HCT116 (cell line): Measurements from ENCODE around the gene ASPHD1. TPM values are rescaled to one million over a fixed set of nuclear protein-coding genes. Genes with fewer than 3 reads are reported as not detected.
"Not testable (repeated sequence)": the region's sequence is repeated elsewhere in the genome, so short reads cannot be mapped to it uniquely, and the experiment has no call there.

ENCODE experiments used
- ATAC-seq: fragments of 200-7000 bp; cut with Tn5 transposase; 2 replicates; pipeline ENCODE4 v1.9.1; 2020; ENCODE audit warnings: mild to moderate bottlenecking, moderate library complexity
- BruUV-seq: library from RNA; stranded (reverse); fragments of 400-500 nt; replicated peaks from 2 replicates; lab custom pipeline; 2021; lab: Mats Ljungman, UMichigan
- CTCF ChIA-PET: fragments of 300-600 bp; sonication (Branson Sonifier 250); formaldehyde crosslinking; loops from one replicate; lab custom pipeline; 2021; ENCODE audit warnings: antibody characterized with exemption; lab: Charles Lee
- POLR2A ChIA-PET: fragments of 300-600, 350-600 bp; sonication (Branson Sonifier 250); formaldehyde crosslinking; loops from one replicate; lab custom pipeline; 2021; ENCODE audit warnings: antibody characterized with exemption; lab: Charles Lee
- RAD21 ChIA-PET, 2 experiments: fragments of 300-600 bp; sonication (Branson Sonifier 250); formaldehyde crosslinking; loops; one replicate each; lab custom pipeline; 2023; ENCODE audit warnings: low total read pairs in 2 of 2; ENCODE audit not compliant: uncharacterized antibody in 2 of 2, unreplicated experiment in 2 of 2, low non-redundant PET in 1 of 2; lab: Charles Lee
- DNase-seq: peaks from one replicate; pipeline ENCODE4 v3.0.0-alpha.2; 2010; ENCODE audit warnings: low read depth, low spot score
- H2AFZ ChIP-seq: fragments of 200-600 bp; shearing (Covaris generic), sonication (generic); 2 replicates; pipeline ENCODE4 v1.6.1; 2017; ENCODE audit warnings: low read depth, mixed run types, mixed read lengths, antibody characterized with exemption, low read length; ENCODE audit not compliant: poor library complexity, severe bottlenecking
- H3K27ac ChIP-seq: 2 replicates; pipeline ENCODE4 v1.5.1; 2012; ENCODE audit warnings: low read depth, low read length
- H3K27me3 ChIP-seq: fragments of 200-600 bp; sonication (generic); 2 replicates; pipeline ENCODE4 v1.6.1; 2016; ENCODE audit warnings: mixed run types, low read length, mixed read lengths; ENCODE audit not compliant: insufficient read depth
- H3K36me3 ChIP-seq, 2 experiments: fragments of 200-500 bp in 1 of 2; fragments of 200-600 bp in 1 of 2; sonication (Bioruptor generic) in 1 of 2; sonication (generic) in 1 of 2; 2 replicates each; pipeline versions ENCODE4 v1.5.1 to v1.6.1; 2014 to 2016; ENCODE audit warnings: low read length in 2 of 2, inconsistent platforms in 1 of 2, mixed read lengths in 1 of 2, mixed run types in 1 of 2; ENCODE audit not compliant: insufficient read depth in 2 of 2, control insufficient read depth in 1 of 2
- H3K4me1 ChIP-seq, 2 experiments: fragments of 200-600 bp in 1 of 2; sonication (generic) in 1 of 2; 2 replicates each; pipeline versions ENCODE4 v1.5.1 to v1.6.1; 2012 to 2017; ENCODE audit warnings: low read length in 2 of 2, inconsistent platforms in 1 of 2, mild to moderate bottlenecking in 1 of 2, mixed read lengths in 1 of 2, mixed run types in 1 of 2, moderate library complexity in 1 of 2; ENCODE audit not compliant: insufficient read depth in 2 of 2, control insufficient read depth in 1 of 2
- H3K4me2 ChIP-seq: fragments of 200-600 bp; sonication (generic); 2 replicates; pipeline ENCODE4 v1.6.1; 2017; ENCODE audit warnings: mixed run types, low read length, mixed read lengths
- H3K4me3 ChIP-seq, 2 experiments: fragments of 200-600 bp in 1 of 2; sonication (generic) in 1 of 2; replicated peaks in 1 of 2; 2 replicates each; pipeline ENCODE4 v1.5.1; 2011 to 2016; ENCODE audit warnings: low read length in 2 of 2, control low read depth in 1 of 2, low read depth in 1 of 2, mild to moderate bottlenecking in 1 of 2, mixed read lengths in 1 of 2, mixed run types in 1 of 2
- H3K79me2 ChIP-seq: fragments of 200-600 bp; sonication (generic); 2 replicates; pipeline ENCODE4 v1.6.1; 2017; ENCODE audit warnings: mild to moderate bottlenecking, mixed run types, low read length, moderate library complexity, mixed read lengths; ENCODE audit not compliant: insufficient read depth
- H3K9ac ChIP-seq: fragments of 200-600 bp; sonication (generic); 2 replicates; pipeline ENCODE4 v1.6.1; 2016; ENCODE audit warnings: low read length, mixed read lengths
- H3K9me2 ChIP-seq: fragments of 200-600 bp; sonication (generic), shearing (Covaris generic); 2 replicates; pipeline ENCODE4 v1.6.1; 2017; ENCODE audit warnings: mixed run types, mild to moderate bottlenecking, moderate library complexity; ENCODE audit not compliant: insufficient read depth
- H3K9me3 ChIP-seq, 2 experiments: fragments of 200-500 bp in 1 of 2; fragments of 200-600 bp in 1 of 2; sonication (Bioruptor generic) in 1 of 2; sonication (generic) in 1 of 2; 2 replicates each; pipeline ENCODE4 v1.6.1; 2014 to 2017; ENCODE audit warnings: low read length in 2 of 2, mixed read lengths in 2 of 2, inconsistent platforms in 1 of 2, low read depth in 1 of 2, mild to moderate bottlenecking in 1 of 2, mixed run types in 1 of 2, moderate library complexity in 1 of 2; ENCODE audit not compliant: control insufficient read depth in 1 of 2, insufficient read depth in 1 of 2
- H4K20me1 ChIP-seq: fragments of 200-600 bp; sonication (generic), shearing (Covaris generic); 2 replicates; pipeline ENCODE4 v1.6.1; 2017; ENCODE audit warnings: mixed run types, mild to moderate bottlenecking, moderate library complexity; ENCODE audit not compliant: insufficient read depth
- EGR1 ChIP-seq: IDR thresholded peaks from 2 replicates; pipeline ENCODE4 v1.6.1; 2012; ENCODE audit warnings: low read depth
- EZH2phosphoT487 ChIP-seq: fragments of 200-600 bp; IDR thresholded peaks from 2 replicates; pipeline ENCODE4 v1.6.1; 2018; ENCODE audit warnings: antibody characterized with exemption, borderline replicate concordance
- JUND ChIP-seq: IDR thresholded peaks from 2 replicates; pipeline ENCODE4 v1.6.1; 2012
- SIN3A ChIP-seq: IDR thresholded peaks from 2 replicates; pipeline ENCODE4 v1.6.1; 2012; ENCODE audit warnings: low read depth
- SP1 ChIP-seq: IDR thresholded peaks from 2 replicates; pipeline ENCODE4 v1.6.1; 2012; ENCODE audit warnings: low read depth
- YY1 ChIP-seq: IDR thresholded peaks from 2 replicates; pipeline ENCODE4 v1.6.1; 2011; ENCODE audit warnings: low read length, low read depth, moderate library complexity, mild to moderate bottlenecking; ENCODE audit not compliant: insufficient replicate concordance; ENCODE audit errors: extremely low read depth
- intact Hi-C: fragments of 100-400 bp; cut with micrococcal nuclease; formaldehyde crosslinking; loops from 2 replicates; pipeline ENCODE4 v1.10.0; 2022
- total RNA-seq: library from RNA; stranded (reverse); gene quantifications from one replicate; pipeline ENCODE4 v1.2.1, GENCODE V29; 2021; ENCODE audit not compliant: unreplicated experiment
- TF ChIP-seq, protein P1 (sequence below): IDR thresholded peaks from 2 replicates; pipeline ENCODE4 v1.6.1; 2012
- TF ChIP-seq, protein P2 (sequence below): IDR thresholded peaks from 2 replicates; pipeline ENCODE4 v1.6.1; 2012
- TF ChIP-seq, protein P3 (sequence below): IDR thresholded peaks from 2 replicates; pipeline ENCODE4 v1.6.1; 2012; ENCODE audit warnings: low read depth
- TF ChIP-seq, protein P4 (sequence below): IDR thresholded peaks from 2 replicates; pipeline ENCODE4 v1.6.1; 2011; ENCODE audit warnings: mild to moderate bottlenecking, low read length, moderate library complexity; ENCODE audit not compliant: insufficient replicate concordance; ENCODE audit errors: extremely low read depth

Gene ASPHD1
- total RNA-seq, 1 experiment from 2014 or later: 18.4 TPM

DNA sequence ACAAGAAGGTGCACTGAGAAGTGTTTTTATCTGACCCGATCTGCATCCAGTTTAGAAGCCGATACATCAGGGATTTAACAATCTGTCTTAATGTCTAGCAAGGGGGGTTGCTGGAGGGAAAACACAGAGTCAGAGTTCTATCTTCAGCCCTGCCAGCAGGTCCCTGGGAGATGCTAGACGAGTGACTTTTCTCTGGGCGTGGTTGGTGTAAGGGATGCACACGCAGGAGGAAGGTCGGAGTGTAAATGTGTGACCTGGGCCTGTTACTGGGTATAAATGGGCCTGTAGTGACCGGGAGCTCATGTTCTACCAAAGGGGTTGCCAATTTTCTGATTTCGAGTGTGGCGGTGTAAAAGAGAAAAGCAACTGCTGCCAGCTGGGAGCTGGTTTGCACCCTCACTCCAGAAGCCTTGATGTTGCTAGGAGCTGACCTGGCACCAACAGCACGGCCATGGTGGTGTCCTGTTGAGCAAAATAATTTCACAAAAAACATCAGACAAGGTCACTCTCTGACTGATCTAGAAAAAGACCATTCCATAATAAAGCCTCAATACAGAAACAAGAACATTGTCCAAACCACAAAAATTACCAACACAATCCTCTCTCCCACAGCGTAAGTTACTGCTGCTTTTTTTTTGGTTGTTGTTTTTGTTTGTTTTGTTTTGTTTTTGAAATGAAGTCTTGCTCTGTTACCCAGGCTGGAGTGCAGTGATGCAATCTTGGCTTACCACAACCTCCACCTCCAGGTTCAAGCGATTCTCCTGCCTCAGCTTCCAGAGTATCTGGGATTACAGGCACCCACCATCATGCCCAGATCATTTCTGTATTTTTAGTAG is 27.0 kb downstream of the ASPHD1 start (continued):
- TF ChIP-seq, protein P1, sequence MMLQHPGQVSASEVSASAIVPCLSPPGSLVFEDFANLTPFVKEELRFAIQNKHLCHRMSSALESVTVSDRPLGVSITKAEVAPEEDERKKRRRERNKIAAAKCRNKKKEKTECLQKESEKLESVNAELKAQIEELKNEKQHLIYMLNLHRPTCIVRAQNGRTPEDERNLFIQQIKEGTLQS: no peak
- TF ChIP-seq JUND: no peak
- no peak for TF ChIP-seq EZH2phosphoT487
- no peak for TF ChIP-seq SIN3A
- TF ChIP-seq SP1: no peak

DNA sequence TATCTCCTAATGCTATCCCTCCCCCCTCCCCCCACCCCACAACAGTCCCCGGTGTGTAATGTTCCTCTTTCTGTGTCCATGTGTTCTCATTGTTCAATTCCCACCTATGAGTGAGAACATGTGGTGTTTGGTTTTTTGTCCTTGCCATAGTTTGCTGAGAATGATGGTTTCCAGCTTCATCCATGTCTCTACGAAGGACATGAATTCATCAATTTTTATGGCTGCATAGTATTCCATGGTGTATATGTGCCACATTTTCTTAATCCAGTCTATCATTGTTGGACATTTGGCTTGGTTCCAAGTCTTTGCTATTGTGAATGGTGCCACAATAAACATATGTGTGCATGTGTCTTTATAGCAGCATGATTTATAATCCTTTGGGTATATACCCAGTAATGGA is 31.5 kb downstream of the ASPHD1 start:
- H3K27me3 ChIP-seq, BruUV-seq, H4K20me1 ChIP-seq, CTCF ChIA-PET, H3K9ac ChIP-seq, POLR2A ChIA-PET, H3K4me3 ChIP-seq, H3K36me3 ChIP-seq, H3K4me2 ChIP-seq, intact Hi-C loops, H3K79me2 ChIP-seq, H3K9me3 ChIP-seq, RAD21 ChIA-PET, DNase-seq, H3K27ac ChIP-seq, H3K4me1 ChIP-seq, H2AFZ ChIP-seq, H3K9me2 ChIP-seq, ATAC-seq: not testable (repeated sequence)

DNA sequence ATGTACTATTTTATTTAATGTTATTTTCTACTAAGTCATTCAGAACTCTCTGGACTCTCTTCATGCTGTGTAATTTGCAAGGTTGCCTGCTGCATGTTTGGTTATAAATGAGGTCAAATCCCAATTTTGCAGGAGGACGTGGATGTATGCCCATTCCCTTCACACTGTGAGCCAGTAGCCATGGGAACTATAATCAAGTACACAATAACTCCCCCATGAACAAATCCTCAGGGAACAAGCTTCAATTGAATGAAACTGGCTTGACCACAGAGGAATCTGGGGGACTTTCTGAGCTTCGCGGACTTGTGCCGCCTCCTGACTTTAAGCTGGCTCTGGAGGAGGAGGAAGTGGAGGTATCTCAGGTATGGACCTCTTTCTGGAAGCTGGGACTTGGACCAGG is 40.4 kb downstream of the ASPHD1 start:
- DNase-seq (no peak), ATAC-seq (no peak)
- Histone ChIP-seq H3K9me2 (no peaks in the 10 kb centered on the region), H3K4me2 (no peak overlapping the region), H2AFZ (no peak overlapping the region), H3K27me3 (no peaks in the 10 kb centered on the region), H4K20me1 (no peaks in the 10 kb centered on the region), H3K9ac (no peak overlapping the region), H3K79me2 (no peaks in the 10 kb centered on the region), H3K27ac (no peak overlapping the region), H3K36me3 (no peaks in the 10 kb centered on the region), H3K9me3 (no peaks in the 10 kb centered on the region), H3K4me1 (peaks cover 25 to 33% of the 10 kb centered on the region in 2 experiments), H3K4me3 (no peak overlapping the region)
- intact Hi-C loops: no loop called here
- ChIA-PET CTCF (no interaction called here), POLR2A (no interaction called here), RAD21 (no interaction called here)
- BruUV-seq: no TSS peak
- no peak for TF ChIP-seq EGR1
- TF ChIP-seq, protein P2, sequence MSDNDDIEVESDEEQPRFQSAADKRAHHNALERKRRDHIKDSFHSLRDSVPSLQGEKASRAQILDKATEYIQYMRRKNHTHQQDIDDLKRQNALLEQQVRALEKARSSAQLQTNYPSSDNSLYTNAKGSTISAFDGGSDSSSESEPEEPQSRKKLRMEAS: no peak
- TF ChIP-seq, protein P1: no peak
- TF ChIP-seq, protein P3, sequence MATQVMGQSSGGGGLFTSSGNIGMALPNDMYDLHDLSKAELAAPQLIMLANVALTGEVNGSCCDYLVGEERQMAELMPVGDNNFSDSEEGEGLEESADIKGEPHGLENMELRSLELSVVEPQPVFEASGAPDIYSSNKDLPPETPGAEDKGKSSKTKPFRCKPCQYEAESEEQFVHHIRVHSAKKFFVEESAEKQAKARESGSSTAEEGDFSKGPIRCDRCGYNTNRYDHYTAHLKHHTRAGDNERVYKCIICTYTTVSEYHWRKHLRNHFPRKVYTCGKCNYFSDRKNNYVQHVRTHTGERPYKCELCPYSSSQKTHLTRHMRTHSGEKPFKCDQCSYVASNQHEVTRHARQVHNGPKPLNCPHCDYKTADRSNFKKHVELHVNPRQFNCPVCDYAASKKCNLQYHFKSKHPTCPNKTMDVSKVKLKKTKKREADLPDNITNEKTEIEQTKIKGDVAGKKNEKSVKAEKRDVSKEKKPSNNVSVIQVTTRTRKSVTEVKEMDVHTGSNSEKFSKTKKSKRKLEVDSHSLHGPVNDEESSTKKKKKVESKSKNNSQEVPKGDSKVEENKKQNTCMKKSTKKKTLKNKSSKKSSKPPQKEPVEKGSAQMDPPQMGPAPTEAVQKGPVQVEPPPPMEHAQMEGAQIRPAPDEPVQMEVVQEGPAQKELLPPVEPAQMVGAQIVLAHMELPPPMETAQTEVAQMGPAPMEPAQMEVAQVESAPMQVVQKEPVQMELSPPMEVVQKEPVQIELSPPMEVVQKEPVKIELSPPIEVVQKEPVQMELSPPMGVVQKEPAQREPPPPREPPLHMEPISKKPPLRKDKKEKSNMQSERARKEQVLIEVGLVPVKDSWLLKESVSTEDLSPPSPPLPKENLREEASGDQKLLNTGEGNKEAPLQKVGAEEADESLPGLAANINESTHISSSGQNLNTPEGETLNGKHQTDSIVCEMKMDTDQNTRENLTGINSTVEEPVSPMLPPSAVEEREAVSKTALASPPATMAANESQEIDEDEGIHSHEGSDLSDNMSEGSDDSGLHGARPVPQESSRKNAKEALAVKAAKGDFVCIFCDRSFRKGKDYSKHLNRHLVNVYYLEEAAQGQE: no peak
- TF ChIP-seq, protein P4, sequence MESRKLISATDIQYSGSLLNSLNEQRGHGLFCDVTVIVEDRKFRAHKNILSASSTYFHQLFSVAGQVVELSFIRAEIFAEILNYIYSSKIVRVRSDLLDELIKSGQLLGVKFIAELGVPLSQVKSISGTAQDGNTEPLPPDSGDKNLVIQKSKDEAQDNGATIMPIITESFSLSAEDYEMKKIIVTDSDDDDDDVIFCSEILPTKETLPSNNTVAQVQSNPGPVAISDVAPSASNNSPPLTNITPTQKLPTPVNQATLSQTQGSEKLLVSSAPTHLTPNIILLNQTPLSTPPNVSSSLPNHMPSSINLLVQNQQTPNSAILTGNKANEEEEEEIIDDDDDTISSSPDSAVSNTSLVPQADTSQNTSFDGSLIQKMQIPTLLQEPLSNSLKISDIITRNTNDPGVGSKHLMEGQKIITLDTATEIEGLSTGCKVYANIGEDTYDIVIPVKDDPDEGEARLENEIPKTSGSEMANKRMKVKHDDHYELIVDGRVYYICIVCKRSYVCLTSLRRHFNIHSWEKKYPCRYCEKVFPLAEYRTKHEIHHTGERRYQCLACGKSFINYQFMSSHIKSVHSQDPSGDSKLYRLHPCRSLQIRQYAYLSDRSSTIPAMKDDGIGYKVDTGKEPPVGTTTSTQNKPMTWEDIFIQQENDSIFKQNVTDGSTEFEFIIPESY: no peak
- no peak for TF ChIP-seq YY1
- TF ChIP-seq SIN3A: no peak
- no peak for TF ChIP-seq EZH2phosphoT487
